Stimulated activated effector memory CD8-positive, alpha-beta T cell treated with anti-CD3 and anti-CD28 coated beads, Interleukin-12 subunit alpha, Interleukin-12 subunit beta, amount 100 ng/mL, for 72 hours (primary cell): ENCODE data around the gene ZDHHC19.
A peak's percentile ranks its signal among the peaks of the same experiment; 100 is the strongest.

Experiments
- ATAC-seq: fragments of 150-1000 bp; cut with Tn5 transposase; 2 replicates; pipeline ENCODE4 v1.10.0; 2021
- DNase-seq, 2 donors: peaks; one replicate each; pipeline ENCODE4 v3.0.0; 2021 to 2022; ENCODE audit warnings: low spot score in 2 of 2
- H3K27ac Mint-ChIP-seq: one replicate; pipeline ENCODE4 v1.8.0; 2022; ENCODE audit warnings: mild to moderate bottlenecking, mixed read lengths
- H3K36me3 Mint-ChIP-seq: one replicate; pipeline ENCODE4 v1.8.0; 2022; ENCODE audit warnings: mild to moderate bottlenecking, mixed read lengths
- H3K4me1 Mint-ChIP-seq: one replicate; pipeline ENCODE4 v1.8.0; 2022; ENCODE audit warnings: mixed read lengths
- H3K4me3 Mint-ChIP-seq: one replicate; pipeline ENCODE4 v1.8.0; 2022; ENCODE audit warnings: mild to moderate bottlenecking, mixed read lengths
- H3K9me3 Mint-ChIP-seq: one replicate; pipeline ENCODE4 v1.8.0; 2022; ENCODE audit warnings: mixed read lengths

ZDHHC19 gene

GRCh38 chr3:196232154-196232881, 21.1 kb upstream of the ZDHHC19 start:
- DNase-seq: no peak
- peak overlapping the region; percentile 84 for H3K27ac Mint-ChIP-seq
- peak; percentile 73 for ATAC-seq
- H3K4me1 Mint-ChIP-seq: peaks cover 36% of the 10 kb centered on the region
- H3K9me3 Mint-ChIP-seq: no peaks in the 10 kb centered on the region
- H3K36me3 Mint-ChIP-seq: peaks cover 6% of the 10 kb centered on the region
- no peak overlapping the region for H3K4me3 Mint-ChIP-seq

GRCh38 chr3:196227629-196228493, 16.7 kb upstream of the ZDHHC19 start:
- no peak for DNase-seq
- peak; percentile 16 for ATAC-seq
- peaks cover 11% of the 10 kb centered on the region for H3K4me1 Mint-ChIP-seq
- no peaks in the 10 kb centered on the region for H3K36me3 Mint-ChIP-seq
- H3K27ac Mint-ChIP-seq: no peak overlapping the region
- no peaks in the 10 kb centered on the region for H3K9me3 Mint-ChIP-seq
- no peak overlapping the region for H3K4me3 Mint-ChIP-seq

GRCh38 chr3:196227121-196227561, 15.9 kb upstream of the ZDHHC19 start:
- no peaks in the 10 kb centered on the region for H3K9me3 Mint-ChIP-seq
- H3K36me3 Mint-ChIP-seq: no peaks in the 10 kb centered on the region
- ATAC-seq (peak; percentile 8), DNase-seq (no peak)
- H3K4me1 Mint-ChIP-seq: peaks cover 3% of the 10 kb centered on the region
- no peak overlapping the region for H3K4me3 Mint-ChIP-seq
- no peak overlapping the region for H3K27ac Mint-ChIP-seq

GRCh38 chr3:196225763-196226364, 14.7 kb upstream of the ZDHHC19 start:
- DNase-seq (no peak), ATAC-seq (no peak)
- H3K9me3 Mint-ChIP-seq: no peaks in the 10 kb centered on the region
- no peaks in the 10 kb centered on the region for H3K4me1 Mint-ChIP-seq
- no peak overlapping the region for H3K4me3 Mint-ChIP-seq
- H3K36me3 Mint-ChIP-seq: no peaks in the 10 kb centered on the region
- no peak overlapping the region for H3K27ac Mint-ChIP-seq

- H3K9me3 Mint-ChIP-seq: no peaks in the 10 kb centered on the region
- no peak overlapping the region for H3K4me3 Mint-ChIP-seq
- no peak for ATAC-seq
Observed at GRCh38 chr3:196225086-196225485, 13.9 kb upstream of the ZDHHC19 start.

GRCh38 chr3:196222876-196223595, 11.8 kb upstream of the ZDHHC19 start:
- Mint-ChIP-seq H3K4me1 (peaks cover 16% of the 10 kb centered on the region), H3K27ac (no peak overlapping the region), H3K36me3 (no peaks in the 10 kb centered on the region), H3K9me3 (no peaks in the 10 kb centered on the region), H3K4me3 (no peak overlapping the region)
- no peak for ATAC-seq
- DNase-seq: no peak

More at GRCh38 chr3:196225086-196225485, 13.9 kb upstream of the ZDHHC19 start:
- Mint-ChIP-seq H3K36me3 (no peaks in the 10 kb centered on the region), H3K4me1 (peaks cover 2% of the 10 kb centered on the region), H3K27ac (no peak overlapping the region)
- DNase-seq: no peak

GRCh38 chr3:196220991-196221390, 9.8 kb upstream of the ZDHHC19 start:
- Mint-ChIP-seq H3K36me3 (no peaks in the 10 kb centered on the region), H3K4me3 (no peak overlapping the region), H3K4me1 (peaks cover 22% of the 10 kb centered on the region), H3K9me3 (no peaks in the 10 kb centered on the region), H3K27ac (no peak overlapping the region)
- DNase-seq (no peak), ATAC-seq (no peak)

GRCh38 chr3:196220587-196220986, 9.4 kb upstream of the ZDHHC19 start:
- H3K27ac Mint-ChIP-seq: no peak overlapping the region
- H3K9me3 Mint-ChIP-seq: no peaks in the 10 kb centered on the region
- H3K4me1 Mint-ChIP-seq: peaks cover 22% of the 10 kb centered on the region
- no peak for DNase-seq
- H3K4me3 Mint-ChIP-seq: no peak overlapping the region
- no peaks in the 10 kb centered on the region for H3K36me3 Mint-ChIP-seq
- no peak for ATAC-seq

- Mint-ChIP-seq H3K27ac (peak overlapping the region; percentile 61), H3K4me1 (peaks cover 22% of the 10 kb centered on the region), H3K36me3 (no peaks in the 10 kb centered on the region), H3K9me3 (no peaks in the 10 kb centered on the region), H3K4me3 (peak overlapping the region; percentile 64)
- ATAC-seq (no peak), DNase-seq (no peak)
Observed at GRCh38 chr3:196219970-196220311, 8.7 kb upstream of the ZDHHC19 start.

GRCh38 chr3:196219194-196219969, 8.2 kb upstream of the ZDHHC19 start:
- Mint-ChIP-seq H3K36me3 (no peaks in the 10 kb centered on the region), H3K4me1 (peaks cover 22% of the 10 kb centered on the region), H3K4me3 (peak overlapping the region; percentile 64), H3K27ac (peak overlapping the region; percentile 61), H3K9me3 (no peaks in the 10 kb centered on the region)
- DNase-seq (peak in 1 of 2 donors; percentile 68), ATAC-seq (peak; percentile 91)

- Mint-ChIP-seq H3K4me1 (peaks cover 22% of the 10 kb centered on the region), H3K27ac (no peak overlapping the region), H3K9me3 (no peaks in the 10 kb centered on the region), H3K4me3 (peak overlapping the region; percentile 64), H3K36me3 (no peaks in the 10 kb centered on the region)
- DNase-seq: no peak
- ATAC-seq: no peak
Observed at GRCh38 chr3:196218155-196218712, 7.0 kb upstream of the ZDHHC19 start.

- no peak for DNase-seq
- no peaks in the 10 kb centered on the region for H3K9me3 Mint-ChIP-seq
Observed at GRCh38 chr3:196217307-196218154, 6.3 kb upstream of the ZDHHC19 start.

GRCh38 chr3:196216681-196217211, 5.5 kb upstream of the ZDHHC19 start:
- Mint-ChIP-seq H3K4me1 (peaks cover 22% of the 10 kb centered on the region), H3K36me3 (no peaks in the 10 kb centered on the region), H3K27ac (peak overlapping the region; percentile 36), H3K9me3 (no peaks in the 10 kb centered on the region), H3K4me3 (no peak overlapping the region)
- ATAC-seq (no peak), DNase-seq (no peak)

More at GRCh38 chr3:196217307-196218154, 6.3 kb upstream of the ZDHHC19 start:
- peak overlapping the region; percentile 0 for H3K4me3 Mint-ChIP-seq
- peak overlapping the region; percentile 36 for H3K27ac Mint-ChIP-seq
- no peak for ATAC-seq
- peaks cover 22% of the 10 kb centered on the region for H3K4me1 Mint-ChIP-seq
- no peaks in the 10 kb centered on the region for H3K36me3 Mint-ChIP-seq
